ENCODE results near the gene DCAF4. TPM values are rescaled to one million over a fixed set of nuclear protein-coding genes. Genes with fewer than 3 reads are reported as not detected.

The DCAF4 gene
- total RNA-seq, 1 experiment from 2014 or later, result 12.7 TPM

DNA sequence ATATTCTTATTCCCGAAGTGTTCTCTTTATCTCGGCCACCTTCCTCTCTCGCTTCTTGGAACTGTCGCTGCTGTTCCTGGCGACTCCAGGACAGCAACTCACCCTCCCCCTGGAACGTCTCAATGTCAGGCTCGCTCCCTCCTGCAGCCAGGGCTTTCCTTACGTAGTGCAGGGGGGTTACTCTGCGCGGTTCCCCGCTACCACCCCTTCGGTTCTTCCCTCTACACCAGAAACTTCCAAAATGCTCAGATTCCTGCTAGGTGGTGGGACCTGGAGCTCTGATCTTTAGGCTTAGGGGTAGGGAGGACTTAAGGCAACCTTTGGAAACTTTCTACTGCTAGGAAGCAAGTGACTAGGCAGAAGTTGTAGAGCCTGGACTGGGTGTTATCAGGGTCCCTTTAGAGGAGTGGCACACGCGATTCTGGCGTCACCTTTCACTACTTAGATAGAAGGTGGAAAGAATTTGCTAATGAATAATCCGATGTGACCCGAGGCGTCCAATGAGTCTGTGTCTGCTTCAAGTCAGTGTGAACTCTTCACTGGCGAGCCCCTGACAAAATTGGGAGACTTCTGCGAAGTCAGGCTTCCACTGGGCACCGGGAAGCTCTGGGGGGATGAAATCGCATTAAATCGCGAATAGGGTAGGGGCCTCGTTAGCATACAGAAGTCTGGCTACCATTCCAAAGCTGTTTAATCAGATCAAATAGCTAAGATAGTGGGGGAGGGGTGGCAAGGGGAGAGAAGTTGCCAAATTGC is 31.5 kb upstream of the DCAF4 start:
- no peak for DNase-seq (ENCODE audit: low read depth)

DNA sequence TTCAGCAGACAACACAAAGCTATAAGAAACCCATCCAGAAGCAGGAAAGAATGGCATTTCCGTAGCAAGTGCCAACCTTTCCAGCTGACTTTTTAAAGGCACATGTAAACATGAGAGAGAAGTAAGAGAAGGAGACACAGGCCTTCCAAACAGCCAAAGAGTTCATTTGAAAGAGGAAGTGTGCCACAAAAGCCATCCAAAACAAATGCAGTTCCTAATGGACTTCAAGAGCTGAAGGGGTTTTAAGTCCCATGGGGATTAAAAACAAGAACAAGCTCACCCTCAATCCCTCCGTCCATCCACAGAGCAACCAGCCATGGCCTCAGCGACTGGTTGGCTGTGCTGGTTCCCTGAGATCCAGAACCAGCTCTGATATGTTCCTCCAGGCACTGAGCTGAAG is 27.8 kb upstream of the DCAF4 start:
- DNase-seq (ENCODE audit: low read depth), result no peak

DNA sequence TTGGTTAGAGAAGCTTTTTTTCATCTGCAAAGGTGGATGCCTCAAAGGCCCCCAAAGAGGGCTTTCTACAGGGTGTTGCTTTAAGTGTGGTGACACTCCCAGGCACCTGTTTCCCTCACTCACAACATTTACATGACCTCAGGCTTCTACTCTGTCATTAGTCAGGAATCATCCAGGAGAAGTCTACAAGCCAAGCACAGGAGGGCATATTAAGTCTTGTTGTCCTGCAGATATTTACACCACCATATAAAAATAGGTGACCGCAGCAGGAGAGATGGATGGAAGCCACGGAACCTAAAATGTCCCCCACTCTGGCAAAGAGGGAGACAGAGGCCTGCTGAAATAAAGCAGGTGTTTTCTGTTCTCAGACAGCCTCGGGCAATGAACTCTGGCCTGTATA is 24.9 kb upstream of the DCAF4 start:
- DNase-seq (ENCODE audit: low read depth), result no peak

DNA sequence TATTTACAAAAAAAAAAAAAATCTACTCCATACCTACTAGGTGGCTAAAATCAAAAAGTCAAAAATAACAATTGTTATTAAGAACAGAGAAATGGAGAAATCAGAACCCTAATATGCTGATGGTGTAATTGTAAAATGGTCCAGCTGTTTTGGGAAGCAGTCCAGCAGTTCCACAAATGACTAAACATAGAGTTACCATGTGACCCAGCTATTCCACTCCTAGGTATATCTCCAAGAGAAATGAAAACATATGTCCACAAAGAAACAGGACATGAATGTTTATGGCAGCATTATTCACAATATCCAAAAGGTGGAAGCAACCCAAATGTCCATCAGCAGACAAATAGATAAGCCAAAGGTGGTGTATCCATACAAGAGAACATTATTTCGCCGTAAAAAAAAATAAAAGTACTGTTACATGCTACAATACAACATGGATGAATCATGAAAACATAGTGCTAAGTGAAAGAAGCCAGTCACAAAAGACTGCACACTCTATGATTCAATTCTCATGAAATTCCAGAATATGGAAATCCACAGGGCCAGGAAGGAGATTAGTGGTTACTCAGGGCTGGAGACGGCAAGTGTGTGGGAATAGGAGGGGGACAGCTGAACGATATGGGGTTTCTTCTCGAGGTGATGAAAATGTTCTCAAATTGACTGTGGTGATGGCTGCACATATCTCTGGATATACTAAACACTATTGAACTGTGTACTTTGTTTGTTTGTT is 23.3 kb upstream of the DCAF4 start:
- DNase-seq (ENCODE audit: low read depth), result peak; percentile 43

DNA sequence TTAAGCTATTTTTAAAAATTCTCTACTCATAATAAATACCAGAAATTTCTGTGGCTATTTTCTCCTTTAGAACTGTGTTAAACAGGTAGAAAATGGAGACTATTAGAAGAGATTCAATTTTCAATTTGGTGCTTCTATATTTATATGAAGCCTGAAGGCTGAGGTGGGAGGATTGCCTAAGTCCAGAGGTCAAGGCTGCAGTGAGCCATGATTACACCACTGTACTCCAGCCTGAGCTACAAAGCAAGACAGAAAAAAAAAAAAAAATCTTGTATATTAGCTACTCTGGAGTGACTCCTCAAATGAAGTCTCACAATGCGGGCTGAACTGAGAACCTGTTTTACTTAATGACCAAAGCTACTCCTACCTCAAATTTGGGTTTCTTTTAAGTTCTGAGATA is 22.5 kb upstream of the DCAF4 start:
- no peak for DNase-seq (ENCODE audit: low read depth)

DNA sequence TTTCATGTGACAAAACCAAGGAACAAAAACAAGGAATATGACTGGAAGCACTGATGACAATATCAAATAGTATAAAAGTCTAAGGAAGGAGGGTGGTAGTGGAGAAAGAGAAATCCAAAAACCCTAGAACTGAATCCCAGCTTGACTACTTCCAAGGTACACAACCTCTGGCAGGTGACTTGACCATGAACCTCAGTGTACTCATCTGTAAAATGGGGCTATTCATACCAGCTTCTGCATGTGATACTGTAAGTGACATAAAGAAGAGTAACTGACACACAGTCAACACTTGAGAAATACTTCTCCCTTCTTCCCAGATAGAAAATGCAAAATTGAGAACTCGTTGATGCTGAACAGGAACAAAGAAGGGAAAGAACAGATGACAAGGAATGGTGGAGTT is 22.0 kb upstream of the DCAF4 start:
- DNase-seq (ENCODE audit: low read depth), result no peak

DNA sequence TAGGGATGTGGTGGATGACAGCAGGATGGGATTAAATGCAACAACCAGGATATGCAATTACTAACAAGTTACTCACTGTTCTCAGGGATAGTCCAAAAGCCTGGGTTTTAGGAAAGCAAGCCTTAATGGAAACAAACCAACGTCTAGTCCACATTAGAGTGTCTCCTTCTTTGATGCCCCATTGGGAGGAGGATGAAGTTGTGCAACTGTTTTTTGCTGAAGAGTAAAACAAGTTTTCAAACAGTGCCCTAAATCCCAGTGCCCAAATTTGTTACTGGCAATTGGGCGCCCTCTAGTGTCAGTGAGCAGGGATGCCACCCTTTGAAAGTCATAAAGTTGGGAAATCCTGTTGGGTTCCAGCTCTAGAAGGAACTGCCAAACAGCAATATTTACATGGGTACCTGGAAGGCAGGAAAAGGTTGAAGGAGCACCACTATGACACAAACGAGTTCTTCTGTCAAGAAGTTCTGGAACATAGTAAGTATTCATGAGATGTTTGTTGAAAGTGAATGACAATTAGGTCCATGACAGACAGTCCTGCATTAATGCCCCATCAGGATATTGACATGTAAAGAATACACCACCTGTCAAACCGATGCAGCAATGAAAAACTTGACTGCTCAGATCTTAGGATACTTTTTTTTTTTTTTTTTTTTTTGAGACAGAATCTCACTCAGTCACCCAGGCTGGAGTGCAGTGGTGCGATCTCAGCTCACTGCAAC is 21.3 kb upstream of the DCAF4 start:
- DNase-seq (ENCODE audit: low read depth), result peak; percentile 77

DNA sequence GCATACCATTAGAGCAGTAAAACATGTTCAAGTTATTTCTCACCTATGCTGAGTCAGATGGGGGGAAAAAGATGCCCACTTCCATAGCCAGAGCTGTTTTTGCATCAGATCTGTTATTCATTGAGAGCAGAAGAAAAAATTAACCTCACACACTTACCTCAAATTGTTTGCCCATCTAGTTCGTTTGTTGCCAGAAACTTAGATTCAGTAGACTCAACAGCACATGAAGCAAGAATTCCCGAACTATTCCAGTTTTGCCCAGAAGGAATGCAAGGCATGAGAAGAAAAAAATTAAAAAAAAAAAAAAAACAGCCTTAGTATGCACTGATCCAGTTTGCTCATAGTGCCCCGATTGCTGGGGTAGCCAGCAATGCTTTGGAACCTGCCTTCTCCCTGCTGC is 19.9 kb upstream of the DCAF4 start:
- peak; percentile 66 for DNase-seq (ENCODE audit: low read depth)

DNA sequence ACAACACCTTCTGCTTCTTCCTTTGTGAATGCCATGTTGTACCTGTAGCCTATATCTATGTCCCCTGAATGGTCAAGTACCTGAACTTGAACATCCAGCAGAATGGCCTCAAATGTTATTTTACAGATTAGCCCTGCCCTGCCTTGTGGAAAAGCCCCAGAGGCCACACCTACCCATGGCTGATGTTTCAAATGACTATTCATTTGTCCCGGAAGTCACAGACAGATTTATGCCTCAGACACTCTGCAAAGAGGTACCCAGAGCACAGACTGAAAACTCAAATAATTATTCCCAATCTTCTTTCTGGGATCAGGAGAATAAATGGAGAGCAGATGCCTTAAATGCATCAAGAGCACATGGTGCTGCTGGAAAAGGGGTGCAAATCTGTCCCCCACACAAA is 19.4 kb upstream of the DCAF4 start:
- peak; percentile 41 for DNase-seq (ENCODE audit: low read depth)

DNA sequence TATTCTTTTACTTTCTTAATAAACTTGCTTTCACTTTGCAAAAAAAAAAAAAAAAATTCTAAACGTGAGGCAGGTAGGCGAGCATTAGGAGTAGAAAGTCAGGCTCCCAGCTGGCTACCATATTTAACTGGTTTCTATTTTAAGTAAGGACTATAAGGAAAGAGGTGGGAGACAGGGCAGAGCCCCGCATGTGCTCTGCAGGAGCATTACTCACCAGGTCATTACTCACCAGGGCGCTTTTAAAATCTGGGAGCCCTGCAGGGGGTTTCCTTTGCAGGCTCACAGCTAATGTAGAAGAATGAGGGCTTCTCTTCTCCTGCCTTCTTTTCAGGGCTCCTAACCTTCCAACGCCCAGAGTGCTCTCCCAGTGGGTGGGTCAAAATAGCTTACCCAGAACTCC is 18.4 kb upstream of the DCAF4 start:
- DNase-seq (ENCODE audit: low read depth), result peak; percentile 87

DNA sequence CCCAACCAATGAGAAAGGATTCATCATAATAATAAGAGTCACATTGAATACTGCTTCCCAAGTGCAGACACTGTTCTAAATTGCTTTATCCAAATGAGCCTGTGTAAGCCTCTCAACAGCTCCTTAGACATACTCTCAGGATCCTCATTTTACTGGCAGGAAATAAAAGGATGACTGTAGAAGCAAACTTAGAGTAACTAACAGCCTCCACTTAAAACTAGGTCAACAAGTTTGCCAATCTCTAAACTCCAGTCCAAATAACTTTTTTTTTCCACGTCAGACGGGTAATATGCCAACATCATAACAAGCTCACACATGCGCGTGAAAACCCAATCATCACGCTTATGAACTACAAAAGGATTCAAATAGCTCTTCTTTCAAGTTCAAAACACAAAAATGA is 17.1 kb upstream of the DCAF4 start:
- DNase-seq (ENCODE audit: low read depth), result no peak

DNA sequence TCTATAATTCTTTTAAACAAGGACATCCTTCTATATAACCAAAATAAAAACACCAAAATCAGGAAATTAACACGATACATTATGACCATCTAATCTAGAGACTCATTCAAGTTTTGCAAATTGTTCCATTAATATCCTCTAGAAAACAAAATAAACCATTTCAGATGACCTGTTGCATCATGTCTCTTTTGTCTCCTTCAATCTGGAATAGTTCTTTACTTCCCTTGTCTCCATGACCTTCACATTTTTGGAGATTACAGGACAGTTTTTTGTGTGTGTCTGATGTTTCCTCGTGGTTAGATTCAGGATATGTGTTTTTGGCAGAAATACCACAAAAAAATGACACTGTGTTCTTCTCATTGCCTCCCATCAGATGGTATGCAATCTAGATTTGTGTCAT is 12.5 kb upstream of the DCAF4 start:
- DNase-seq (ENCODE audit: low read depth), result no peak

DNA sequence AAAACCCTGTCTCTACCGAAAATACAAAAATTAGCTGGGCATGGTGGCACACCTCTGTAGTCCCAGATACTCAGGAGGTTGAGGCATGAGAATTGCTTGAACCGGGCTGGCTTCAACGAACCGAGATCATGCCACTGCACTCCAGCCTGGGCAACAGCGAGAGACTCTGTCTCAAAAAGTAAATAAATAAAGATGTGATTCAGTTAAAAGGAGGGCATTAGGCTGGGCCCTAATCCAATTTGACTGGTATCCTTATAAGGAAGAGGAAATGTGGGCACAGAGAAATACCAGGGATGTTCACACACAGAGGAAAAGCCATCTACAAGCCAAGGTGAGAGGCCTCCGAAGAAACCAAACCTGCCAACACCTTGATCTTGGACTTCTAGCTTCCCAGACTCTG is 10.1 kb upstream of the DCAF4 start:
- peak; percentile 39 for DNase-seq (ENCODE audit: low read depth)

DNA sequence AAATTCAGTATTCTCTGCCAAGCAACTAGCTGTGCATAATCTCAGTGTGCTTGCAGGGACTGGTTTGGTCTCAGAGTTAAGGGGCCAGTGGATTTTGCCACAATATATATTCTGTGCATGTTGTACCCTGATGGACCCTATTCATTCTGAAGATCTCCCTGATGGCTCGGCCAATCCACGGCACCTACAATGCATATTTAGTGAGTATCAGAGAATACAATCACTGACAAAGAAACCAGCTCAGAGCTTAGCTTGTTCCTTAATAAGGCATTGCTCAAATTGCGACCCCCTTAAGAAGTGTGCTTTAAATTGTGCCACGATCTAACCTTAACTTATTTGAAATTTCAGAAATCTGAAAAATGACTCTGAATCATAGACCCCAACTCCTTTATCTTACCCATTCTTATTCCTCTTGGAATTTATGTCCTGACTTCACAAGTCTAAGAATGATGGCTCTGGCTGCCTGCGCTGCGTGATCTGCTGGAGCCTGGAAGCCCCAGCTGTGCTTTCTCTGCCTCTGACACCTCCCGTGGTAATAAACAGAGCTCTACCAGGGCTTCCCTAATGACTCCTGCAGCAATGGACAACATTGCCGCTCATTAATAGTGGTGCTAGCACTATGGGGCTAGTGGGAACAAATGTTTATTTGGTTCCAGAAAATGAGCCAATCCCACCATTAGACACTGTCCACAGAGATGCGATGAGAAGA is 9.0 kb upstream of the DCAF4 start:
- DNase-seq (ENCODE audit: low read depth), result no peak

DNA sequence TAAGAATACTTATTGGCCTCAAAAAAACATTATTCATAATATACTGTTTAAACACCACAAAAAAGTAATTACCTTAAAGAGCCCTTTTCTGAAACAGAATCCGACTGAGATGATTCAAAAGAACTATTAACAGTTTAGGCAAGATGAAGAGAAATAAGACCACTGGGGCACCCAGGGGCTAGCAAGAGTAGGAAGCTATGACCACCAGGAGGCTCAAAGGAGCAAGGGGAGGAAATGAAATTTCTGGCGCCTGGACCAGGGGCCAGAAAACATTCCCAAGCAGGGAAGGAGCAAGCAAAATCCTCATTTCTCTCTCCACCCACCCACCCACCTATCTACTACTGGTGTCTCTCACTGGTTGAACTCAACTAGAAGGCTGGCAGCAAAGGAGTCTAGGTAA is 6.3 kb upstream of the DCAF4 start:
- no peak for DNase-seq (ENCODE audit: low read depth)

DNA sequence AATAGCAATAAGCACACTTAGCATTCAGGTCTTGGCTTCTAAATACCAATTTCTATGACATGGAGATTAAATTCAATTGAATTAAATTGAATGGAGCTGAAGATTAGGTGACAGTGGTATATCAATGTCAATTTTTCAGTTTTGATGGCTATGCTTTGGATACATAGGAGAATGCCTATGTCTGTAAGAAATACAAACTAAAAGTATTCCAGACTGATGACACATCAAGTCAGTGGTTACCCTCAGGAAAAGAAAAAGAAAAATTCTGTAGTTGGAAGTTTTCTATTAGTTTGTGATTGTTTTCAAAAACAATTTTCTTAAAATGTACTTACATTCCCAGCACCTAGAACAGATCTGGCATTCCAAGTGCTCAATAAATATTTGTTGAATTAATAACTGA is 4.9 kb upstream of the DCAF4 start:
- DNase-seq (ENCODE audit: low read depth), result no peak

DNA sequence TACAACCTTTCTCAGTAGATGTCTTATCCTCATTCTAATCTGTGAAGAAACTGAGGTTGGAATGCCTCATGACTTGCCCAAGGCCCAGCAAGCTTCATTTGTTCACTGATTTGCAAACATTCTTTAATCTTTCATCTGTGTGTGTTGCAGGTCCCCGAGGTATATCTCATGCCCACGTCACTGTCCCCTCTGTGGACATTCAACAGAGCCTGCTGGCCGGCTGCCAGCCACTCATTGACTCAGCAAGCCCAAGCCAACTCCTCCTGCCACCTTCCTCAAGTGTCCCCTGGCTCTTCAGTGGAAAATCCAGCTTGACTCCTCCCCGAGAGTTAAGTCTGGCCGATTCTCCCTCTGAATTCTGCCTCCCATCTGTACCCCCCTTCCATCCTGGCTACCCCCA is 1.9 kb upstream of the DCAF4 start:
- peak; percentile 25 for DNase-seq (ENCODE audit: low read depth)

DNA sequence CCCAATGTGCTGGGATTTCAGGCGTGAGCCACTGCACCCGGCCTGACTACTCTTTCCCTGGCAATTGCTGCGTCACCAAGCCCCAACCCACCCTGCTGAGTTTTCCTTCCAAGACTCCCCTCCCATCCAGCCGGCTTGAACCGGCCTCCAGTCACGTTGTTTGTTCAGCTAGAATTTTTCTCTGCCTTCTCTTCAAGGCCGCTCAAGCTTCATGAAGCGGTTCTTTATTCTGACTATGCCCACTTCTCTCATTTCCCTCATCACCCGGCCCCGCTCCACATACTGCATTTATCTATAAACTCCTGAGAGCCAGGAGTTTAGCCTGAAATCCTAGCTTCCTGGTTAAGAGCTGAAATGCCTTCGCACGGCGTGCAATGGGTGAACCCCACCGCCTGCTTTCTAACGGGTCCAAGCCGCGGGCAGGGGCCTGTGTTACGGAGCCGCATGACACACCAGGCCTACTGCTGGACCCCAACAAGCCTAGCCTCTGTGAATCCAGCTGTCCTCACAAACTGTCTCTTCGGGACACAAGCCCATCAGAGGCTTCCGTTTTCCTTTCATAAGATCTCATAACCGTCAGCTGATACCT is 999 bp upstream of the DCAF4 start:
- DNase-seq (ENCODE audit: low read depth), result no peak

DNA sequence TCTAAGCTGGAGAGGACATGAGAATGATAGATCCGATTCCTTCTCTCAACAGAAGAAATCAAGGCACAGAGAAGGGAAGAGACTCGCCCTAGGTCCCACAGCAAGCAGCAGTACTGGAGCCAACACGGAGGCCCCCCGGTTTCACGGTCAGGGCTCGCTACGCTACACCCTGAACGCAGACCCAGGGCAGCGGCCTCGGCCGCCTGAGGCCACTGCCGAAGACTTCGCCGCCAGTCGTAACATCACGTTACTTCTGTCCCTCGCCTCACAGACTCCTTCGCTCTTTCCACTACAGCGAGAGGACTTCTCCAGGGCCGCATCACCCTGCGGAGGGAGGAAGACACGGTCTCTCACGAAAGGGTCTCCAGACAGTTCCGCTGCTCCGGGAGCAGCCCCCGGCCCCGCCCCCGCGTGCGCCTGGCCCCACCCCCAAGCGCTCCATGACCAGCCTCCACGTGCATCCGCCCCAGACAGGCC is 411 bp upstream of the DCAF4 start:
- no peak for DNase-seq (ENCODE audit: low read depth)

DNA sequence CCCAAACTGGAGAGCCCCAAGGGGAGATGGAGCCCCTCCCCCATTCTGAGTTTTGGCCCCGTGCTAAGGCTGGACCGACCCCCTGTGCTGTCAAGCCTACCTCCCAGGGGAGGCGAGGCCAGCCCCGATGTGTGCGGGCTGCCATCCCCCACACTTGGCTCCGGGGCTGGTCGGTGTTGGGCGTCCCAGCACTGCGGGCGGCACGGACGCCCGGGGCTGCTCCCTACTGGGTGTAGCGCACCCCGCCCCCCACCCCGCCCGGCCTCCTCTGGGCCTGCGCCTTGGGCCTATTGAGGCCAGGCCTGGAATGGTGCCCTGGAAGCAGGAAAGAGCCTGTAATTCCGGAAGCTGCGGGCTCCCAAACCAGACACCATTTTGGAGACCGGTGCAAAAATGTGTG is 2.6 kb downstream of the DCAF4 start:
- no peak for DNase-seq (ENCODE audit: low read depth)

DNA sequence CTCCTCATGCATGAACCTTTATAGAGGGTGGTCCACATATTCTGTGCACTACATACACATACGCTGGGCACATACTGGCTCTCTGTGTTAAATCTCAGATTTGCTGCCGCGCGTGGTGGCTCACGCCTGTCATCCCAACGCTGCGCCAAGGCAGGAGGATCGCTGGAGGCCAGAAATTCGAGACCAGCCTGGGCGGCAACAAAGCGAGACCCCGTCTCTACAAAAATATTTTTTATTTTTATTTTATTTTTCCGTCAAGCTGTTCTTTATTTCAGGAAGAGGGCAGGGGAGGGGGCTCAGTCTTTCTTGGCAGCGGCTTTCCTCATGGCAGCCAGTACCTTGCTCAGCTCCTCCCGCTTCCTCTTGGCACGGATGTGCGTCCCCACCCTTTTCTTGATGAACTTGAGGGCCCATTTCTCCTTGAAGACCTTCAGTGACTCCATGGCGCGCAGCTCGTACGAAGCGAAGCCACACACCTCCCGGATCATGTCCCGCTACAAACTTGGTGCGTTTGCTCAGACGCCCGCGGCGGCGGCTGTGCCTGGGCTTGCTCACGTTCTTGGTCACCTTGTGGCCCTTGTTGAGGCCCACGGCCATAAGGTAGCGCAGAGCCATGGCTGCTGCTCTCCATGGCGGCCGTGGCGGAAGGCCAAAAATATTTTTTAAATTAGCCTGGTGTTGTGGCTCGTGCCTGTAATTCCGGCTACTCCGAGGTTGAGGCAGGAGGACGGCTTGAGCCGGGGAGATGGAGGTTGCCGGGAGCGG is 3.2 kb downstream of the DCAF4 start:
- DNase-seq (ENCODE audit: low read depth), result no peak

All from RPMI7951 (cell line).